SH-SY5Y (cell line): ENCODE data around the gene CADM3.
A peak's percentile ranks its signal among the peaks of the same experiment; 100 is the strongest.

Source experiments
- GATA2 ChIP-seq: IDR thresholded peaks from 2 replicates; pipeline ENCODE4 v1.6.1; 2011; ENCODE audit warnings: mild to moderate bottlenecking, low read depth, low read length
- GATA3 ChIP-seq: IDR thresholded peaks from 2 replicates; pipeline ENCODE4 v1.6.1; 2011; ENCODE audit warnings: low read depth, mild to moderate bottlenecking, low read length, moderate library complexity

The CADM3 gene

GRCh38 chr1:159187033-159187432 lies 15.6 kb downstream of the CADM3 start:
- TF ChIP-seq GATA3 (no peak), GATA2 (no peak)

- TF ChIP-seq GATA3 = no peak
- TF ChIP-seq GATA2 = no peak
These were observed 16.4 kb downstream of the CADM3 start for GRCh38 chr1:159187647-159188374.

- TF ChIP-seq GATA2 (no peak), GATA3 (no peak)
These were observed 17.0 kb downstream of the CADM3 start for GRCh38 chr1:159188375-159188788.

- TF ChIP-seq GATA3 (no peak), GATA2 (no peak; the same call in 1 of the 2 replicates)
These were observed 19.0 kb downstream of the CADM3 start for GRCh38 chr1:159190441-159190840.

GRCh38 chr1:159196543-159196942 lies 25.1 kb downstream of the CADM3 start:
- TF ChIP-seq GATA2 (no peak), GATA3 (no peak)

GRCh38 chr1:159197561-159198557 lies 26.4 kb downstream of the CADM3 start:
- peak; percentile 94 for TF ChIP-seq GATA2
- TF ChIP-seq GATA3 = no peak

- TF ChIP-seq GATA2 (no peak), GATA3 (no peak)
These were observed 28.5 kb downstream of the CADM3 start for GRCh38 chr1:159199901-159200300.

- TF ChIP-seq GATA3 (no peak), GATA2 (no peak)
These were observed 29.4 kb downstream of the CADM3 start for GRCh38 chr1:159200769-159201168.

- TF ChIP-seq GATA3 (no peak), GATA2 (no peak)
These were observed 30.2 kb downstream of the CADM3 start for GRCh38 chr1:159201642-159202041.

- no peak for TF ChIP-seq GATA3
- no peak for TF ChIP-seq GATA2
These were observed 32.2 kb downstream of the CADM3 start for GRCh38 chr1:159203610-159204009.

GRCh38 chr1:159204161-159205141 lies 33.0 kb downstream of the CADM3 start, which contains the start of gene ACKR1:
ACKR1 (plus strand) TSS chr1:159204875; CDS start chr1:159204960, 85 bp downstream.
- TF ChIP-seq GATA2 (no peak), GATA3 (no peak)

GRCh38 chr1:159205225-159205624 lies 33.8 kb downstream of the CADM3 start:
- TF ChIP-seq GATA3 = no peak
- no peak for TF ChIP-seq GATA2

GRCh38 chr1:159206110-159206509 lies 34.7 kb downstream of the CADM3 start:
- no peak for TF ChIP-seq GATA3
- TF ChIP-seq GATA2 = no peak

GRCh38 chr1:159207080-159207479 lies 35.7 kb downstream of the CADM3 start:
- TF ChIP-seq GATA3 (no peak), GATA2 (no peak)
